ENCODE results near the gene LCNL1.
A peak's percentile ranks its signal among the peaks of the same experiment; 100 is the strongest.
"Not testable (repeated sequence)": the region's sequence is repeated elsewhere in the genome, so short reads cannot be mapped to it uniquely, and the experiment has no call there.

LCNL1 gene

DNA sequence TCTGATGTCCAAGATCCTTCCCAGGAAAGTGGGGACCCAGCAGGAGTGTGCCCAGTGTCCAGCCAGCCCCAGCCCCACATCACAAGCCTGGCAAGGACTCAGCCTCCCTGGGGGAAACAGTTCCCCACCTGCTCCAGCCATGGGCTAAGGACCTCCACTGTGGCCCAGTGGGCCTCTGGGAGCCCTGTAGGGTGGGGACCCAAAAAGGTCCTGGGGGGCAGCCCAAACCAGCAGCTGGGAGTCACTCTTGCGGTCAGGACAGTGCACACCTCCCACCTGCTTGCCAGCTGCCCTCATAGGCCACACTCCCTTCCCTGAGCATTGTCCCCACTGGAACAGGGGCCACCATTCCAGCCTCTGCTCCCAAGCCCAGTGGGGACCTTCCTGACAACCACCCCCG, 43.6 kb downstream of the LCNL1 start:
- no peak for DNase-seq (ENCODE audit: low spot score)

DNA sequence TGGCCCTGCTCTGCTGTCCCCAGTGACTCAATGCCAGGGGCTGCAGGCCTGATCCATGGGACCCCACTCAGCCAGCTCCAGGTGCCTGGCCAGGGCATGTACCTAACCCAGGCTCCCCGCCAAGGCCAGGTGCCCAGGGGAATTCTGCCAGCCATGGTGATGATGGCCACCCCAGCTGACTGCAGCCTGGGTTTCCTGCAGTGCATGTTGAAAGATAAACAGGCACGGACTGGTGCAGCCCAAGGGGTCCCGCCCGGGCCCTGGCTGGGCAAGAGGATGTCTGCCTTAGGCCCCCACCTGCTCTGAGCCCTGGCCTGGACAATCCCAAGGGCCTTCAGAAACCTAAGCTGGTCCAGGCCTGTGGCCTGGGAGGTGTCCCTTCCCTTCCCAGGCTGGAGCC, 44.0 kb downstream of the LCNL1 start:
- DNase-seq (ENCODE audit: low spot score), result no peak

DNA sequence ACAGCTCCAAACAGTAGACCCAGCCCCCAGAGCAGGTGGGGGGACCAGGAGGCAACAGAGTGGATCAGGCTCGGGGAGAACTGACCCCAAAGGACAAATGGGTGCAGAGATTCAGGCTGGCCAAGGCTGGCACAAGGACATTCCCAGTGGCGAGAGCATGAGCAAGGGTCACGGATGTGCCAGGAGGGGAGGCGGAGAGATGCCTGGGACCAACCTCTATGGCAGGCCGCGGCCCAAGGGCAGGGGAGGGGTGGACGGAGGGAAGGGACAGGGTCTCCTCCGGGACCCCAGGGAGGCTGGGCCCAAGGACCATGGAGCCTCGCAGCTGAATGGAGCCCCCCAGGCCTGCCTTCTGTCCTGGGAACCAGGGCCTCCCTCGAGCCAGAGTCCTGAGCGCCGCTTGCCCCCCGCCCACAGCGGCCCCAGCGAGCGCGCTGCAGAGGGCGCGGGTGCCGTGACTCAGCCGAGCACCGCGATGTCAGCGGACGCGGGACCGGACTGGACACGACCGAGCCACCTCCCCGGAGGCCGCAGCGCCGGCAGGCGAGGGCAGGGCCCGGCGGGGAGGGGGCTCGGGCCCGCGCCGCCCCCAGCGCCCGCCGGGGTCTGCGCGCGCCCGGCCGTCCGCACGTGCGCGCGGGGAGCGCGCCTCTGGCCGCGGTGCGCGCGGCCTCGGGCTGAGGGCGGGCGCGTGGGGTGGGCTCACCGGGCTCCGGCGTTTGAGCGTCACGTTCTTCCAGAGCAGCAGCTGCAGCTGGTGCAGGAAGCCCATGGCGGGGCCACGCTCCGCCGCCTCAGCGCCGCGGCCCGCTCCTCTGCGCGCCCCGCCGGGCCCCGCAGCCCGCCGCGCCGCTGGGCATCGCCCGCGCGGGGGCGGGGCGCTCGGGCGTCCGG, 44.8 kb downstream of the LCNL1 start, which contains the start of gene ABCA2:
TSS of gene ABCA2 (minus strand) at position 869 of the 894 bp plus-strand sequence. CDS start at position 772, 97 bp downstream.
- DNase-seq (ENCODE audit: low spot score), result no peak

DNA sequence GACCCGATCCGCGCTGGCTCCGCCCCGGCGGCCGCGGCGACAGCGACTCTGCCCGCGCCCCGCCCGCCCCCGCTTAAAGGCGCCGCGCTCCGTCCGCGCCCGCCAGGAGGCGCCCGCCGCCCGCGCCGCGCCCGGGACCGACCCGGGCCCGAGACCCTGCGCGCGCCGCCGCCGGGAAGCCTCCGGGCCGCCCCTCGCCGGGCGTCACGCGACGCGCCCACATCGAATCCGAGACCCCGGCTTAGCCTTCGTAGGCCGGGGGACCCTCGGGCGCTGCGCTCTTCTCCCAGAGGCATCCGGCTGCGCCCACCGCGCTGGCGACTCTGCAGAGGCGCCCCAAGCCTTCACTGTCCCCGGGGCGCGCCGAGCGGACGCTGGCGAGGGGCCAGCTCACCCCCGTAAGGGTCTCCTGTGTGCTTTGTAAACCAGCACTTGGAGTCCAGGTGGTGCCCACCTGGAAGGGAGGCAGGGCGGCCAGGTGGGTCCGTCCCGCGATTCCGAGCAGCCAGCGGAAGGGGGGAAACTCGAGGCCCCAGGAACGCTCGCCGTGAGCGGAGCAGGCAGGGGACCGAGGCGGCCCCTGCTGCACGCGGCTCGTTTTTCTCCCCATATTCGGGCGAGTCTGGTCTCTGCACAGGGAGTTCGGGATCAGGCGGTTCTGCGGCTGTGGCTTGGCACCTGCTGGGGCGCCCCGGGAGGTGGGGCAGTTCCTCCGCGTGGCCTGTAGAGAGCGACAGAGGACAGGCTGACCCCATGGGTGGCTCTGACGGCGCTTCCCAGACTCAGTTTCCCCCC, 45.7 kb downstream of the LCNL1 start:
- DNase-seq (ENCODE audit: low spot score), result no peak

DNA sequence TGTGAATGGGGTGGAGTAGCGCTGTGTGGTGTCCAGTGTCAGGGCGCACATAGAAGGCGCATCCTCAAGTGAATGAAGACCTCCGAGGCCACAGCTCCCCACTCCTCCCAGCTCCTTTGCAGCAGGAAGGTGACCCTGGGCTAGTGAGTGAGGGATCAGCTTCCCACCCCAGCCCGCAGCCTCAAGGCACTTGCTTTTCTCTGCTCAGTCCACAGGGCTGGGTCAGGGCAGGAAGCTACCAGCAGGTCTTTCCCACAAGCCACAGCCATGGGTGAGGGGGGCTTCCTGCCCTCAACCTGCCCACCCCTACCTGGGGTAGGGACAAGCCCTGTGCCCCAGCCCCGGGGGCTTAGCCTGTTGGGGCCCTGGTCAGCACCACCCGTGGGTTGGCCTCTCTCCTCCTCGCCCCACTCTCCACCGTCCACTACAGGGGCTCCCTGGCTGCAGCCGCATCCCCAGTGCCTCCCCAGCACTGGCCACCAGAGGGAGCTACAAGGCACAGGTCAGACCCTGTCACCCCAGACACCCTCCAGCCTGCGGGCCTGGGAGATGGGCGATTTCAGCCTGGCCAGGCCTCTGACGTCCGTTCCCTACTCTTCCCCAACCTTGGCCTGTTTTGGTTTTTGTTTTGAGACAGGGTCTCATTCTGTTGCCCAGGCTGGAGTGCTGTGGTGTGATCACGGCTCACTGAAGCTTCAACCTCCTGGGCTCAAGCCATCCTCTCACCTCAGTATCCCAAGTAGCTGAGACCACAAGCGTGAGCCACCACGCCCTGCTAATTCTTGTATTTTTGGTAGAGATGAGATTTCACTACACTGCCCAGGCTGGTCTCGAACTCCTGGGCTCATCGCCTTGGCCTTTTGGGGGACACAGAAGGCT, 46.5 kb downstream of the LCNL1 start:
- DNase-seq (ENCODE audit: low spot score), result no peak

DNA sequence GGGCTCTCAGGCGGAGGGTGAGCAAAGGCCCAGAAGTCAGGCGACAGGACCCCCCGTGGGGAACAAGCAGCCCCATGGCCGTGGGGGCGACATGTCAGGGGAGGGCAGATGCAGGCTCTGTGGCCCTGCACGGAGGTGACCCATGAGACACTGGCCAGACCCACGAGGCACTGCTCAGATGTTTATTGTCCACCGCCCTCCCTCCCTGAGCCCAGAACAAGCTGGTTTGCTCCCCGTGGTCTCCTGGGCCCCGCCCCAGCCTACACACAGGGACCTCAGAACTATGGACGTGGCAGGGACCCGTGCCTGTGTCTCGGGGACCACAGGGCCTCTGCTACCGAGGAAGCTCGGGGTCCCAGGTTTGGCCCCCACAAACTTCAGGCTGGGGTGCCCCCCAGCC, 47.2 kb downstream of the LCNL1 start:
- no peak for DNase-seq (ENCODE audit: low spot score)

DNA sequence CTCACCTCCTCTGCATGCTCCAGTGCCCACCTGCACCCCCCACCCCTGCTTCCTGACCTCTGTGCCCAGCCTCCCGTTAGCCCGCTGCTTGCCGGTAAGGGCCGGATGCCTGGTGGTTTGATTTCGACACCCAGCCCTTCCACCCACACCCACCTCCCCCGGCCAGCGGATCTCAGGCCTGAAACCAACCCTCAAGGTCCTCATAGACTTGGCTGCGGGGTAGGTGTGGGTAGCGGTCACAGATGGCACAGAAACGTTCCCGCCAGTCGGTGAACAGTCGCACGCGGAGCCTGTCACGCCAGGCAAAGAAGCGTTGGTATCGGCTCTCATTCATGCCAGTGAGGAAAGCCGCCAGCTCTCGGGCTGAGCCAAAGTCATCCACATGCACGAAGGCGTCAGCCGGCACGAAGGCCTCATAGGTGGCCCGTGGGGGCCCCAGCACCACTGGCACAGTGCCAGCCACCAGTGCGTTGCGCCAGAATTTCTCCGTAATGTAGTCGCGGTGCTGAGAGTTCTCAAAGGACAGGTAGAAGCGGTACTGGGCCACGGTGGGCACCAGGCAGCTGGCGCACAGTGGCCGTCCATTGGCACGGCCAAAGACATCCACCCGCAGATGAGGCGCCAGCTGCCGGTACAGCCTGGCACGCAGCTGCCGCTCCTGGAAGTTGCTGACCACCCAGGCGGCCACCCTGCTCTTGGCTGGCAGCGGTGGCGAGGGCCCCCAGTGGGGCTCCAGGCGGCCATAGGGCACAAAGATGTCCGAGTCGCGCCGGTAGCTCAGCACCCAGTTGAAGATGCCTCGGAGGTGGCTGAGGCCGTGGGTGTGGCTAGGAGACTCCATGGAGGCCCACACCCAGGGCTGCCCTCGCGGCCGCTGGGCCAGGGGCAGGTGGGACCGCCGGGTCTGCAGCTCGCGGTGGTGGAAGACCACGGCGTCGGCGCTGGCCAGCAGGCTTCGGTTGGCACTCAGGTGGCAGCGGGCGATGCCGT, 48.0 kb downstream of the LCNL1 start:
- no peak for DNase-seq (ENCODE audit: low spot score)

DNA sequence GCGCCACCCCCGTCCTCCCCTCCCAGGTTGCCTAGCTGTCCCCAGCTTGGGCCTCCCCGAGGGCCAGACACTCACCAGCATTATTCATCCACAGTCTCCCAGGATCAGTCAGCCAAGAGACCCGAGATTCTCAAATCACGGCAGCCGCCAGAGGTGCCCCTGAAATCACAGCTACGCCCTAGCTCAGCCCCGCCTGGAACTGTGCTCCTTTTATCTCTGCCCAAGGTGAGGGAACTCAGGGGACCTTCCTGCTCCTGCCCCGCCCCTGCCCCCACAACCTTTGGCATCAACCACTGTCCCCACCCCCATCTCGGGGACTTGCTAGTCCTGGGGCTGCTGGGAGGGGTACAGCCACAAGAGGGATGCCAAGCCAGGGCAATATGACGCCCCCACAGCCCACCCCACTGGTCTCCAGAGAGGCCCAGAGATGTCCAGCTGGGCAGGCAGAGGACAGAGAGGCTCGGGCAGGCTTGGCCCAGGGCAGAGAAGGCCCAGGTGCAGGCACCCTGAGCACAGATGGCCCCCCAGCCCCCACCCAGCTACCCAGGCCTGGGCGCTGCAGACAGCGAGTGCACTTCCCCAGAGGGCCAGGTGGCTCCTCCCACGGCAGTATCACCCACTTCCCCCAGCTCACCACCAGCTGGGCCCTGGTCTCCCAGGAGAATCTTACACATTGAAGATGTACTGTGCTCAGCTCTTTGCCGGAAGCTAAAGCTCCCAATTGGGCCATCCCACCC, 49.3 kb downstream of the LCNL1 start, which contains the start of gene FUT7:
TSS of gene FUT7 (minus strand) at position 185 of the 737 bp plus-strand sequence. CDS start at position 88, 97 bp downstream.
- no peak for DNase-seq (ENCODE audit: low spot score)

DNA sequence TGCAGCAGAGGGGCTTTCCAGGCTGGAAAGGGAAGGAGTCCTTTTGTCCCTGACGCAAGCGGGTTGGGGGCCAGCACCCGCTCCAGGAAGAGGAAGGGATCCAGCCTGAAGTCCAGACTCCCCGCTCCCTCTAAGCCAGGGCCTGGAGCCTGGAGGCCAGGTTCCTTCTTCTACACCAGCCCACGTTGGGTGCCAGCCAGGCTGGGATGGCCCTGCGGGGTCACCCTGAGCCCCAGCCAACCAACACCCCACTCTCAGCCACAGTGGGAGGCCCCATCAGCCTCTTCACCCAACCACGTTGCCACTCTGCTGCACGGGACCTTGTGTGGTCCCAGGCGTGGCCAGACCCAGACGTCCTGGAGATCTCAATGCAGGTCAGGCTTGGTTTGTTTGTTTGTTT, 50.1 kb downstream of the LCNL1 start:
- DNase-seq (ENCODE audit: low spot score), result no peak

DNA sequence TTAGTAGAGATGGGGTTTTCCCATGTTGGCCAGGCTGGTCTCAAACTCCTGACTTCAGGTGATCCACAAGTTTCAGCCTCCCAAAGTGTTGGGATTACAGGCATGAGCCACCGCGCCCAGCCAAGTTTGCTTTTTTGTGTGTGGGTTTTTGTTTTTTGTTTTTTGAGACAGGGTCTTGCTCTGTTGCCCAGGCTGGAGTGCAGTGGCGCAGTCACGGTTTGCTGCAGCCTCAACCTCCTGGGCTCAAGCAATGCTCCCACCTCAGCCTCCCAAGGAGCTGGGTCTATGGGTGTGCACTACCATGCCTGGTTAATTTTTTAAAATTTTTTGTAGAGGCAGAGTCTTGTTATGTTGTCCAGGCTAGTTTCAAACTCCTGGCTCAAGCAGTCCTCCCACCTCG, 50.7 kb downstream of the LCNL1 start:
- not testable (repeated sequence) for DNase-seq (ENCODE audit: low spot score)

DNA sequence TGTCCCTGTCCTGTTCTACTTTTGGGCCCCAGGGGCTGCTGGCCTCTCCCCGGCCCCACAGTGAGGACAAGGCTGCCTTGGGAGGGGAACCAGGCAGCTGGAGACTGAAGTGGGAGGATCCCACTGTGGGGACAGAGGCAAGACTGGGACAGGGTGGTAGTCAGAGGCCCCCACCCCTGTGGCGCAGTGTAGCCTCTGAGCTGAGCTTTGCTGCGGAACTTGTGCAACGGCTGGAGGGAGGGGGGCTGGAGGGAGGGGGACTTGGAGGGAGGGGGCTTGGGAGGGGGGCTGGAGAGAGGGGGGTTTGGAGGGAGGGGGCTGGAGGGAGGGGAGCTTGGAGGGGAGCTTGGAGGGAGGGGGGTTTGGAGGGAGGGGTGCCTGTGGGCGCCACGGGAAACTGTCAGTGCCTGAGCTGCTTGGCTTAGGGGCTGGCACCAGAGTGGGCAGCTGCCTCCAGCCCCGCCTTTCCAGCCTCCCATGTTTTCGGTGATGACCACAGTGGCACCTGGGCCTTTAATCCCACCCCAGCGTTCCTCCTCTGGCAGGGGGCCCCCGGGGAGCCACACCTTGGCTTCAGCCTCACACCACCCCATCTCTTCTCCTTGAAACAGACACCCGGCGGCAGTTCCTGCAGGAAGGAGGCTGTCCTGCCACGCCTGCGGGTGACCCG, 51.4 kb downstream of the LCNL1 start:
- no peak for DNase-seq (ENCODE audit: low spot score)

DNA sequence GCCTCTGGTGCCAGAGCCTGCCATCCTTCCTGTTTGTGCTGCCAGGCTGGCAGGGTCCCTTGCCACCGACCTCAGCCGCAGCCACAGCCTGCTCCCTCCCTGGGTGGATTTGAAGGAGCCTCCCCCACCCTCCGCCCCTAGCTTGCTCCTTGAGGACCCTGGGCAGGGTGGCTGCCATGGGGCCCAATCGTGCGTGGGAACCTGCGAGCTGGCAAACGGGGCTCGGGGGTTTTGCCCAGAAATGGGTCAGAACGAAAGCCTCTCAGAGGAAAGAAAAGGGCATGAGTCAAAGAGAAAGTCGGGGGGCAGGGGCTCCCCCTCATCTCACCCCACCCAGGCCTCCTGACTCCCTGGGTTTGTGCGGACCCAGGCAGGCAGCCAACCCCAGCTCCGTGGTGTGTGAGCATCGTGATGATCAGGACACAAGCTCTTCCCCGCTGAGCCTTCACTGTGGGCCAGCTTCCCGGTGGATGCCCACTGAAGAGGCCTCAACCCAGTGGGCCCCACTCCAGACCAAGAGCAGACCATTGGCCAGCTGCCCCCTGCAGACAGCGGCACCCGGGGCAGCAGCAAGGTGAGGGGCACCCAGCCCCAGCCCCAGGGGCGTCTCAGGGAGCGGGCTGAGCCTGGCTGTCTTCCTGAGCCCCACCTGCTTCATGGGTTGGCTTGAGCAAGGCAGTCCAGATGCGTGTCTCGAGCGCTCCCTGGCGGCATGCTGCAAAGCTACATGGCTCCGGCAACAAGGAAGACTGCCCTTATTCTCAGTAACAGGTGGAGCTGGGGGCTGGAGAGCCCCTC, 52.1 kb downstream of the LCNL1 start:
- DNase-seq (ENCODE audit: low spot score), result peak; percentile 64

Measured in kidney capillary endothelial cell (primary cell).